ENCODE measurements around the gene AFAP1. TPM values are rescaled to one million over a fixed set of nuclear protein-coding genes. Genes with fewer than 3 reads are reported as not detected.
A peak's percentile ranks its signal among the peaks of the same experiment; 100 is the strongest.

The AFAP1 gene
- total and polyA plus RNA-seq, 2 of the 4 experiments (the other 2 are of a cell fraction) = 48.2 to 80.9 TPM

DNA sequence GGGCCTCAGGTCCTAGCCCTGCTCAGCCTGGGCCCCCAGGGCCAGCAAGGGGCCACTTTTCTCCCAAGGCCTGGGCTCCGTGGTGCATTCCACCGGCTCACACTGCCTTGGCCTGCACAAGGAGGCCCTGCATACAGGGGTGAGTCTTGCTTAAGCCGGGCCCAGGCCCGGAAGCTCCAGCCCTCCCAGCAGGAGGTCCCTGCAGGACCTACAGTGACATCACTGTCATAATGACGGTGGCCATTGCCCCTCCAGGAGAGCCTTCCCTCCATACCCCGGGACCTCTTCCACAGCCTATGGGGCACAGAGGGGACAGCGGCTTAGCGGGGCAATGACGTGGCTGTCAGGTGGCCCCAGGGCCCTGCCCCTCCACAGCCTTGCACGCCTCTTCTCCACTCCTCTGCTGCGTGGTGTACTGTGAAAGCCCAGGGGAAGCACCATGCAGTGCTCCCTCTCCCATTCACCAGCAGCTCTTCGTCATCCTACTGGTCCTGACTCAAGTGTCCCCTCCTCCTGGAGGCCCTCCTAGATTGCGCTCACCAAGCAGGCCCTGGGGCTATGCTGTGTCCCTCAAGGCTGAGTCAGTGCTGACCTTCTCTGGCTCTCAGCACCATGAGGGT, 32.3 kb upstream of the AFAP1 start:
- Histone ChIP-seq H3K9me1 (ENCODE audit: insufficient read depth, low read length) (peaks cover 17% of the 10 kb centered on the region), H3K79me1 (ENCODE audit: low read depth in 1 of 2, low read length in 2 of 2) (peaks cover 4 to 12% of the 10 kb centered on the region in 2 experiments; a peak in 1 of 4 replicates), H4K91ac (ENCODE audit: insufficient read depth, low read depth, low read length) (peak overlapping the region; percentile 75), H2AK5ac (ENCODE audit: low read depth, low read length) (peak overlapping the region; percentile 87), H4K20me1 (ENCODE audit: insufficient read depth, low read length) (peaks cover 4% of the 10 kb centered on the region; the same call in 1 of the 2 replicates), H3K9ac (ENCODE audit: low read depth, low read length) (no peak overlapping the region), H4K8ac (ENCODE audit: low read depth in 2 of 2, low read length in 2 of 2) (peak overlapping the region in 1 of 2 experiments; percentile 60; a peak in 1 of 4 replicates), H3K36me3 (ENCODE audit: control insufficient read depth, insufficient read depth, low read length) (no peaks in the 10 kb centered on the region), H3K9me3 (ENCODE audit: control insufficient read depth, insufficient read depth, low read length) (no peaks in the 10 kb centered on the region), H2BK20ac (ENCODE audit: low read depth, low read length) (peak overlapping the region; percentile 6; the same call in 1 of the 2 replicates), H3K18ac (ENCODE audit: low read depth, low read length) (peak overlapping the region; percentile 20; the same call in 1 of the 2 replicates), H3K23ac (ENCODE audit: low read depth, low read length) (no peak overlapping the region), H3K27ac (ENCODE audit: insufficient read depth, low read length) (no peak overlapping the region), H3K14ac (replicated peaks; ENCODE audit: low read depth, low read length) (peak overlapping the region; percentile 23; the same call in 1 of the 2 replicates), H2BK120ac (ENCODE audit: low read depth, low read length) (peak overlapping the region; percentile 41; the same call in 1 of the 2 replicates), H3K27me3 (ENCODE audit: control insufficient read depth, insufficient read depth, low read length) (no peaks in the 10 kb centered on the region), H2BK15ac (ENCODE audit: low read depth, low read length) (0 out of 3 replicates have a peak overlapping the region, but pooled peaks have one; percentile 9), H3K4me2 (ENCODE audit: low read depth, low read length) (no peak overlapping the region), H2AFZ (replicated peaks; ENCODE audit: low read length, poor library complexity) (no peak overlapping the region), H3K56ac (ENCODE audit: extremely low read depth, insufficient read depth, low read length) (no peak overlapping the region), H4K5ac (ENCODE audit: low read depth, low read length) (peak overlapping the region; percentile 32; the same call in 1 of the 2 replicates), H2AK9ac (replicated peaks; ENCODE audit: low read depth, low read length, poor library complexity) (peak overlapping the region; percentile 1), H3K4ac (ENCODE audit: low read depth, low read length) (peak overlapping the region; percentile 74; the same call in 1 of the 2 replicates), H2BK5ac (ENCODE audit: low read depth, low read length, poor library complexity, severe bottlenecking) (no peak overlapping the region), H3K4me3 (ENCODE audit: insufficient read depth, low read depth, low read length) (no peak overlapping the region), H3K4me1 (ENCODE audit: control insufficient read depth, insufficient read depth, low read length) (peaks cover 38% of the 10 kb centered on the region)
- TF ChIP-seq RAD21 (IDR thresholded peaks at IDR 0.05; ENCODE audit: low read length) (no peak), CHD1 (IDR thresholded peaks at IDR 0.05; ENCODE audit: low read depth, low read length) (no peak), RFX5 (IDR thresholded peaks at IDR 0.05; ENCODE audit: low read depth, low read length) (no peak), FOS (IDR thresholded peaks at IDR 0.05; ENCODE audit: low read depth, low read length) (no peak), CEBPB (IDR thresholded peaks at IDR 0.05; ENCODE audit: low read depth, low read length) (no peak), POLR2A (IDR thresholded peaks at IDR 0.05; ENCODE audit: low read depth, low read length) (no peak), RCOR1 (IDR thresholded peaks at IDR 0.05; ENCODE audit: insufficient replicate concordance, low read length) (no peak), NFE2L2 (IDR thresholded peaks at IDR 0.05; ENCODE audit: low read depth, low read length) (no peak), MAFK (IDR thresholded peaks at IDR 0.05; ENCODE audit: low read depth, low read length) (no peak), CTCF (conservative IDR thresholded peaks at IDR 0.05; ENCODE audit: low read depth, low read length) (no peak), BHLHE40 (IDR thresholded peaks at IDR 0.05; ENCODE audit: low read depth, low read length) (no peak), MXI1 (IDR thresholded peaks at IDR 0.05; ENCODE audit: borderline replicate concordance, low read depth, low read length) (no peak), MAZ (IDR thresholded peaks at IDR 0.05; ENCODE audit: borderline replicate concordance, low read depth, low read length) (no peak)
- TF ChIP-seq, protein P1, sequence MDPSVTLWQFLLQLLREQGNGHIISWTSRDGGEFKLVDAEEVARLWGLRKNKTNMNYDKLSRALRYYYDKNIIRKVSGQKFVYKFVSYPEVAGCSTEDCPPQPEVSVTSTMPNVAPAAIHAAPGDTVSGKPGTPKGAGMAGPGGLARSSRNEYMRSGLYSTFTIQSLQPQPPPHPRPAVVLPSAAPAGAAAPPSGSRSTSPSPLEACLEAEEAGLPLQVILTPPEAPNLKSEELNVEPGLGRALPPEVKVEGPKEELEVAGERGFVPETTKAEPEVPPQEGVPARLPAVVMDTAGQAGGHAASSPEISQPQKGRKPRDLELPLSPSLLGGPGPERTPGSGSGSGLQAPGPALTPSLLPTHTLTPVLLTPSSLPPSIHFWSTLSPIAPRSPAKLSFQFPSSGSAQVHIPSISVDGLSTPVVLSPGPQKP (IDR thresholded peaks at IDR 0.05; ENCODE audit: borderline replicate concordance, low read depth, low read length) = no peak
- TF ChIP-seq, protein P2, sequence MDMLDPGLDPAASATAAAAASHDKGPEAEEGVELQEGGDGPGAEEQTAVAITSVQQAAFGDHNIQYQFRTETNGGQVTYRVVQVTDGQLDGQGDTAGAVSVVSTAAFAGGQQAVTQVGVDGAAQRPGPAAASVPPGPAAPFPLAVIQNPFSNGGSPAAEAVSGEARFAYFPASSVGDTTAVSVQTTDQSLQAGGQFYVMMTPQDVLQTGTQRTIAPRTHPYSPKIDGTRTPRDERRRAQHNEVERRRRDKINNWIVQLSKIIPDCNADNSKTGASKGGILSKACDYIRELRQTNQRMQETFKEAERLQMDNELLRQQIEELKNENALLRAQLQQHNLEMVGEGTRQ (IDR thresholded peaks at IDR 0.05; ENCODE audit: low read depth, low read length) = no peak
- no peak for ATAC-seq (ENCODE audit: low read depth)
- dilution Hi-C loops (cut with HindIII; ENCODE audit: low sequenced_read_pairs, unreplicated experiment) (no loop called here), intact Hi-C loops (cut with micrococcal nuclease) (no loop called here), in situ Hi-C loops (cut with MboI; ENCODE audit: low sequenced_read_pairs) (no loop called here)
- DNase-seq = no peak
- ChIA-PET POLR2A (ENCODE audit: unreplicated experiment) (no interaction called here), CTCF (no interaction called here)
- BruUV-seq (replicated peaks) = no TSS peak
- 90% methylated on average over 9 of the region's 13 CpGs; no CpG with 5 or more reads in 1 of the 2 experiments for WGBS, 2 experiments (ENCODE audit: extremely low coverage in 2 of 2, insufficient read length in 1 of 2)

All from IMR-90 (cell line).